Osteoblast (primary cell): ENCODE results near the gene GART. TPM values are rescaled to one million over a fixed set of nuclear protein-coding genes. Genes with fewer than 3 reads are reported as not detected.

Experiments used
- DNase-seq: peaks from one replicate; pipeline ENCODE4 v3.0.0; 2011; ENCODE audit warnings: low spot score, mixed read lengths; ENCODE audit not compliant: insufficient read length; ENCODE audit errors: missing footprints
- H2AFZ ChIP-seq: 2 replicates; pipeline ENCODE4 v1.6.0; 2011; ENCODE audit warnings: mild to moderate bottlenecking, low read length
- H3K27ac ChIP-seq: 2 replicates; pipeline ENCODE4 v1.5.1; 2011; ENCODE audit warnings: mild to moderate bottlenecking, low read depth, low read length, moderate library complexity
- H3K27me3 ChIP-seq: 2 replicates; pipeline ENCODE4 v1.6.0; 2012; ENCODE audit warnings: mild to moderate bottlenecking, control low read depth, inconsistent platforms, low read length, moderate library complexity; ENCODE audit not compliant: insufficient read depth
- H3K36me3 ChIP-seq: 2 replicates; pipeline ENCODE4 v1.5.1; 2011; ENCODE audit warnings: mild to moderate bottlenecking, low read length, control low read depth, moderate library complexity; ENCODE audit not compliant: insufficient read depth
- H3K4me1 ChIP-seq: 2 replicates; pipeline ENCODE4 v1.5.1; 2011; ENCODE audit warnings: mild to moderate bottlenecking, low read length, control low read depth, moderate library complexity; ENCODE audit not compliant: insufficient read depth
- H3K4me2 ChIP-seq: 2 replicates; pipeline ENCODE4 v1.6.0; 2011; ENCODE audit warnings: mild to moderate bottlenecking, low read length; ENCODE audit not compliant: insufficient read depth
- H3K4me3 ChIP-seq: fragments of 200-600 bp; sonication (generic); 3 replicates; pipeline ENCODE4 v1.5.1; 2012; ENCODE audit warnings: mild to moderate bottlenecking, low read length, inconsistent platforms; ENCODE audit not compliant: insufficient read depth
- H3K79me2 ChIP-seq: 2 replicates; pipeline ENCODE4 v1.6.0; 2012; ENCODE audit warnings: mild to moderate bottlenecking, low read length, control low read depth, inconsistent platforms; ENCODE audit not compliant: insufficient read depth
- H3K9me3 ChIP-seq: 2 replicates; pipeline ENCODE4 v1.5.1; 2011; ENCODE audit warnings: low read depth, low read length, control low read depth
- H4K20me1 ChIP-seq: 2 replicates; pipeline ENCODE4 v1.6.0; 2012; ENCODE audit warnings: mild to moderate bottlenecking, low read length, control low read depth; ENCODE audit not compliant: insufficient read depth
- CTCF ChIP-seq: IDR thresholded peaks from 2 replicates; pipeline ENCODE4 v1.5.1; 2011; ENCODE audit warnings: mild to moderate bottlenecking, low read depth, low read length, moderate library complexity; ENCODE audit errors: extremely low read depth
- total RNA-seq: library from RNA; depleted of rRNA; stranded (reverse); fragments of >200 nt; gene quantifications from 2 replicates; pipeline ENCODE4 v1.2.3, GENCODE V29; 2012

The GART gene
- total RNA-seq, 1 donor: 85.8 TPM

GRCh38 chr21:33546086-33546485 is 4.2 kb upstream of the GART start:
- peak overlapping the region; percentile 100 for H3K27ac ChIP-seq
- H2AFZ ChIP-seq: no peak overlapping the region
- peak; percentile 42 for DNase-seq
- no peaks in the 10 kb centered on the region for H3K9me3 ChIP-seq
- H3K4me1 ChIP-seq: peaks cover 16% of the 10 kb centered on the region
- peaks cover 47% of the 10 kb centered on the region for H3K36me3 ChIP-seq
- H3K4me3 ChIP-seq: no peak overlapping the region
- peaks cover 91% of the 10 kb centered on the region for H3K79me2 ChIP-seq
- H4K20me1 ChIP-seq: peaks cover 55% of the 10 kb centered on the region
- TF ChIP-seq CTCF: no peak
- no peaks in the 10 kb centered on the region for H3K27me3 ChIP-seq
- H3K4me2 ChIP-seq: peak overlapping the region; percentile 85

GRCh38 chr21:33544451-33545195 is 2.7 kb upstream of the GART start:
- peak overlapping the region; percentile 86 for H3K4me3 ChIP-seq
- H2AFZ ChIP-seq: no peak overlapping the region
- H4K20me1 ChIP-seq: peaks cover 41% of the 10 kb centered on the region
- H3K9me3 ChIP-seq: no peaks in the 10 kb centered on the region
- H3K36me3 ChIP-seq: peaks cover 32% of the 10 kb centered on the region
- DNase-seq: no peak
- peaks cover 29% of the 10 kb centered on the region for H3K4me1 ChIP-seq
- peaks cover 84% of the 10 kb centered on the region for H3K79me2 ChIP-seq
- TF ChIP-seq CTCF: no peak
- H3K27me3 ChIP-seq: no peaks in the 10 kb centered on the region
- peak overlapping the region; percentile 85 for H3K4me2 ChIP-seq
- H3K27ac ChIP-seq: peak overlapping the region; percentile 100

GRCh38 chr21:33543505-33544129 is 1.7 kb upstream of the GART start:
- Histone ChIP-seq H3K4me2 (peak overlapping the region; percentile 85), H3K9me3 (no peaks in the 10 kb centered on the region), H4K20me1 (peaks cover 37% of the 10 kb centered on the region), H3K79me2 (peaks cover 81% of the 10 kb centered on the region), H3K27ac (peak overlapping the region; percentile 100), H3K4me1 (peaks cover 34% of the 10 kb centered on the region), H3K36me3 (peaks cover 25% of the 10 kb centered on the region), H3K27me3 (no peaks in the 10 kb centered on the region), H2AFZ (peak overlapping the region; percentile 81), H3K4me3 (peak overlapping the region; percentile 86)
- TF ChIP-seq CTCF: no peak
- DNase-seq: peak; percentile 53
